ENCODE results near the gene ITPR3.
"Not testable (repeated sequence)": the region's sequence is repeated elsewhere in the genome, so short reads cannot be mapped to it uniquely, and the experiment has no call there.

ITPR3 gene

DNA sequence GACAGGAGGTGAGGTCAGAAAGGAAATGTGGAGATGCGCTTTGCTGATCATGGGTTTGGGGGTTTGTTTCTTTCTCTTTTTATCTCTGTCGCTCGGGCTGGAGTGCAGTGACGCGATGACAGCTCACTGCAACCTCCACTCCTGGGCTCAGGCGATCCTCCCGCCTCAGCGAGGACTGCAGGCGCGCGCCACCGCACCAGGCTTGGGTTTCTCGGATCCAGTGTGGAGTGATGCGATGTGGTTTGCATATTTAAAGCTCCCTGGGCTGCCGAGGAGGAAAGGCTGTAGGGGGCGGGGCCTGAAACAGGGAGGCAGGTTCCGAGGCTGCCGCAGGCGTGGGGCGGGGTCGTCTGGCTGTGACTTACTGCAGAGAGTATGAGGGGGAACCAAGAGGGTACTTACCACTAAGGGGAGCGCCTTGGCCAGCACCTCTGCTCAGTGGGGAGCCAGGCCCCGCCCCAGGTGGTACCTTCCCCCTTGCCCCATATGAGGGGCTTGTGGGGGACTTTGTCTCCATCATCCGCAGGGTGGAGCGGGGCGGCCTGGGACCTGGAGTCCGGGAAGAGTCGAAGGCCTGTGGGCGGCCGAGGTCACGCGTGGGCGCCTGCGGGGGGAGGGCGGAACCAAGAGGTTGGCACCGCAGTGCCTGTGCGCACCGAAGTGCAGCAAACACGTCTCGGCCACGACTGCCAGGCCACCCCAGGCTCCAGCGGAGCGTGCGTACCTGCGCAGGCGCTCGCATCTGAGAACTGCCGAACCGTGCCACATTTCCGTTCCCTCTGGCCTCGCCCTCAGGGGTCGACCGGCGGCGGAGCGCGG lies 28.3 kb upstream of the ITPR3 start:
- Histone ChIP-seq H3K9ac (ENCODE audit: low read length) (peak overlapping the region; percentile 44; the same call in 1 of the 2 replicates), H3K4me1 (ENCODE audit: insufficient read depth, low read length, severe bottlenecking) (peaks cover 14% of the 10 kb centered on the region), H3K9me2 (ENCODE audit: low read depth, low read length) (no peaks in the 10 kb centered on the region), H3K27me3 (ENCODE audit: insufficient read depth, low read length) (no peaks in the 10 kb centered on the region), H3K4me3 (ENCODE audit: low read depth, low read length, poor library complexity, severe bottlenecking) (peak overlapping the region; percentile 32), H3F3A (ENCODE audit: insufficient read depth, low read length) (no peaks in the 10 kb centered on the region), H3K36me3 (ENCODE audit: insufficient read depth, low read length) (no peaks in the 10 kb centered on the region), H2AFZ (ENCODE audit: low read length) (no peak overlapping the region), H4K20me1 (ENCODE audit: insufficient read depth, low read length) (no peaks in the 10 kb centered on the region), H3K79me2 (ENCODE audit: insufficient read depth, low read length) (no peaks in the 10 kb centered on the region), H3K4me2 (ENCODE audit: low read length) (peak overlapping the region; percentile 62), H3K27ac (ENCODE audit: low read depth, low read length, poor library complexity, severe bottlenecking) (peak overlapping the region; percentile 74), H3K9me3 (ENCODE audit: low read length) (no peaks in the 10 kb centered on the region)
- TF ChIP-seq EZH2 (IDR thresholded peaks at IDR 0.05; ENCODE audit: borderline replicate concordance, low read length) (no peak), CTCF (IDR thresholded peaks at IDR 0.05; ENCODE audit: low read length) (no peak)

DNA sequence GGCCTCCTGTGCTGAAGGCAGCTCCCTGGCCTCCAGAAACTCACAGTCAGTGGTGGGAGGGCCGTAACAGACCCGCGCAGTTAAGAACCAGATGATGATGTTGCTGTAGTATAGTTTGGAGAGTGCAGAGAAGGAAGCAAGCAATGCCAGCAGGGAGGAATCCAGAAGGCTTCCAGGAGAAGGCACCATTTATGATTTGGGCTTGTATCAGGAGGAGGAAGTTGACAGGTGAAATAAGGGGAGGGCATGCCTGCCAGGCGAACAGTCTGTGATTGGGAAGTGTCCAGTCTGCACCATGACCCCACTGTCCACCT lies 27.8 kb upstream of the ITPR3 start:
- peak overlapping the region; percentile 32 for H3K4me3 ChIP-seq (ENCODE audit: low read depth, low read length, poor library complexity, severe bottlenecking)
- peak overlapping the region; percentile 62 for H3K4me2 ChIP-seq (ENCODE audit: low read length)
- H3K9me3 ChIP-seq (ENCODE audit: low read length): no peaks in the 10 kb centered on the region
- H3F3A ChIP-seq (ENCODE audit: insufficient read depth, low read length): no peaks in the 10 kb centered on the region
- peaks cover 14% of the 10 kb centered on the region for H3K4me1 ChIP-seq (ENCODE audit: insufficient read depth, low read length, severe bottlenecking)
- no peaks in the 10 kb centered on the region for H4K20me1 ChIP-seq (ENCODE audit: insufficient read depth, low read length)
- no peak for TF ChIP-seq EZH2 (IDR thresholded peaks at IDR 0.05; ENCODE audit: borderline replicate concordance, low read length)
- no peak for TF ChIP-seq CTCF (IDR thresholded peaks at IDR 0.05; ENCODE audit: low read length)
- H2AFZ ChIP-seq (ENCODE audit: low read length): no peak overlapping the region
- H3K79me2 ChIP-seq (ENCODE audit: insufficient read depth, low read length): no peaks in the 10 kb centered on the region
- peak overlapping the region; percentile 44; the same call in 1 of the 2 replicates for H3K9ac ChIP-seq (ENCODE audit: low read length)
- no peaks in the 10 kb centered on the region for H3K36me3 ChIP-seq (ENCODE audit: insufficient read depth, low read length)
- H3K27me3 ChIP-seq (ENCODE audit: insufficient read depth, low read length): no peaks in the 10 kb centered on the region
- H3K9me2 ChIP-seq (ENCODE audit: low read depth, low read length): no peaks in the 10 kb centered on the region
- H3K27ac ChIP-seq (ENCODE audit: low read depth, low read length, poor library complexity, severe bottlenecking): peak overlapping the region; percentile 74

- H3K27ac ChIP-seq (ENCODE audit: low read depth, low read length, poor library complexity, severe bottlenecking): no peak overlapping the region
- H3K9ac ChIP-seq (ENCODE audit: low read length): no peak overlapping the region
- H3K4me3 ChIP-seq (ENCODE audit: low read depth, low read length, poor library complexity, severe bottlenecking): no peak overlapping the region
- H3K27me3 ChIP-seq (ENCODE audit: insufficient read depth, low read length): no peaks in the 10 kb centered on the region
- no peak for TF ChIP-seq EZH2 (IDR thresholded peaks at IDR 0.05; ENCODE audit: borderline replicate concordance, low read length)
- TF ChIP-seq CTCF (IDR thresholded peaks at IDR 0.05; ENCODE audit: low read length): no peak
- H3K9me2 ChIP-seq (ENCODE audit: low read depth, low read length): no peaks in the 10 kb centered on the region
- H3K36me3 ChIP-seq (ENCODE audit: insufficient read depth, low read length): no peaks in the 10 kb centered on the region
- H2AFZ ChIP-seq (ENCODE audit: low read length): no peak overlapping the region
- H4K20me1 ChIP-seq (ENCODE audit: insufficient read depth, low read length): no peaks in the 10 kb centered on the region
- H3K9me3 ChIP-seq (ENCODE audit: low read length): no peaks in the 10 kb centered on the region
- H3K4me2 ChIP-seq (ENCODE audit: low read length): no peak overlapping the region
- H3K4me1 ChIP-seq (ENCODE audit: insufficient read depth, low read length, severe bottlenecking): peaks cover 14% of the 10 kb centered on the region
- no peaks in the 10 kb centered on the region for H3K79me2 ChIP-seq (ENCODE audit: insufficient read depth, low read length)
- H3F3A ChIP-seq (ENCODE audit: insufficient read depth, low read length): no peaks in the 10 kb centered on the region
Observed at GRCh38 chr6:33595001-33595846, 25.9 kb upstream of the ITPR3 start.

DNA sequence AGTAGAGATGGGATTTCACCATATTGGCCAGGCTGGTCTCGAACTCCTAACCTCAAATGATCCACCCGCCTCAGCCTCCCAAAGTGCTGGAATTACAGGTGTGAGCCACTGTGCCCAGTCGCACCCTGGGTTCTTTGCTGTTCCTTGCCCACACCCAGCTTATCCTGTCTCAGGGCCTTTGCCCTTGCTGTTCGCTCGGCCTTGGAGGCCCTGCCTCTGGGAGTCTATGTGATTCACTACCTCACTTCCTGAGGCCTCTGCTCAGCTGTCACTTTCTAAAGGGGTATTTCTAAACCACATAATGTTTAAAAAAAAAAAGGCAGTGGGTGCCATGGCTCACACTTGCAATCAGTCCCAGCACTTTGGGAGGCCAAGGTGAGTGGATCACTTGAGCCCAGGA lies 24.2 kb upstream of the ITPR3 start:
- not testable (repeated sequence) for H3F3A ChIP-seq (ENCODE audit: insufficient read depth, low read length); H3K9me3 ChIP-seq (ENCODE audit: low read length); H4K20me1 ChIP-seq (ENCODE audit: insufficient read depth, low read length); H3K4me2 ChIP-seq (ENCODE audit: low read length); H3K4me3 ChIP-seq (ENCODE audit: low read depth, low read length, poor library complexity, severe bottlenecking); H3K9ac ChIP-seq (ENCODE audit: low read length); H3K27ac ChIP-seq (ENCODE audit: low read depth, low read length, poor library complexity, severe bottlenecking); H3K27me3 ChIP-seq (ENCODE audit: insufficient read depth, low read length); H3K79me2 ChIP-seq (ENCODE audit: insufficient read depth, low read length); H3K9me2 ChIP-seq (ENCODE audit: low read depth, low read length); H2AFZ ChIP-seq (ENCODE audit: low read length); H3K36me3 ChIP-seq (ENCODE audit: insufficient read depth, low read length)
- peaks cover 14% of the 10 kb centered on the region for H3K4me1 ChIP-seq (ENCODE audit: insufficient read depth, low read length, severe bottlenecking)
